Karpas-422 (cell line): ENCODE measurements around the gene ERLIN1. TPM values are rescaled to one million over a fixed set of nuclear protein-coding genes. Genes with fewer than 3 reads are reported as not detected.
"Not testable (repeated sequence)": the region's sequence is repeated elsewhere in the genome, so short reads cannot be mapped to it uniquely, and the experiment has no call there.

Experiments
- DNase-seq: peaks from one replicate; pipeline ENCODE4 v3.0.0-alpha.2; 2015
- H2AFZ ChIP-seq: fragments of 200-600 bp; sonication (generic); 2 replicates; pipeline ENCODE4 v1.6.1; 2014; ENCODE audit warnings: antibody characterized with exemption, low read length, mixed read lengths
- H3K27ac ChIP-seq: fragments of 200-600 bp; sonication (generic); 2 replicates; pipeline ENCODE4 v1.5.1; 2014; ENCODE audit warnings: mild to moderate bottlenecking, low read length, moderate library complexity
- H3K27me3 ChIP-seq: fragments of 200-600 bp; sonication (generic); 2 replicates; pipeline ENCODE4 v1.6.1; 2014; ENCODE audit warnings: low read length, mixed read lengths
- H3K36me3 ChIP-seq: fragments of 200-600 bp; sonication (generic); 2 replicates; pipeline ENCODE4 v1.6.1; 2014; ENCODE audit warnings: low read length, mixed read lengths; ENCODE audit not compliant: insufficient read depth
- H3K4me1 ChIP-seq: fragments of 200-600 bp; sonication (generic); 2 replicates; pipeline ENCODE4 v1.6.1; 2014; ENCODE audit warnings: mild to moderate bottlenecking, low read length, mixed read lengths
- H3K4me2 ChIP-seq: fragments of 200-600 bp; sonication (generic); 2 replicates; pipeline ENCODE4 v1.6.1; 2014; ENCODE audit warnings: low read length, low read depth, mild to moderate bottlenecking; ENCODE audit not compliant: poor library complexity, severe bottlenecking
- H3K4me3 ChIP-seq: fragments of 200-600 bp; sonication (generic); 2 replicates; pipeline ENCODE4 v1.5.1; 2014; ENCODE audit warnings: mild to moderate bottlenecking, antibody characterized with exemption, low read length, mixed read lengths
- H3K79me2 ChIP-seq: fragments of 200-600 bp; sonication (generic); 2 replicates; pipeline ENCODE4 v1.6.1; 2014; ENCODE audit warnings: mild to moderate bottlenecking, low read length, mixed read lengths
- H3K9ac ChIP-seq: fragments of 200-600 bp; sonication (generic); 2 replicates; pipeline ENCODE4 v1.6.0; 2014; ENCODE audit warnings: low read length
- H3K9me2 ChIP-seq: fragments of 200-600 bp; sonication (generic), shearing (Covaris generic); replicated peaks from 2 replicates; pipeline ENCODE4 v1.6.0; 2014; ENCODE audit warnings: mild to moderate bottlenecking, low read length, moderate library complexity; ENCODE audit not compliant: insufficient read depth
- H3K9me3 ChIP-seq: fragments of 300-700, 200-600 bp; sonication (generic); 2 replicates; pipeline ENCODE4 v1.6.1; 2014; ENCODE audit warnings: low read length, mixed read lengths
- H4K20me1 ChIP-seq: fragments of 200-600 bp; sonication (generic); 2 replicates; pipeline ENCODE4 v1.6.1; 2014; ENCODE audit warnings: mild to moderate bottlenecking, antibody characterized with exemption, low read length, low read depth; ENCODE audit not compliant: insufficient read depth
- total RNA-seq: library from RNA; depleted of rRNA; stranded (reverse); fragments of >200 nt; shearing (Covaris generic); gene quantifications from 2 replicates; pipeline ENCODE4 v1.2.3, GENCODE V29; 2014; ENCODE audit warnings: low replicate concordance

The ERLIN1 gene
- total RNA-seq, 1 experiment from 2014 or later = 8.3 TPM

GRCh38 chr10:100138921-100139496, 46.8 kb downstream of the ERLIN1 start:
- H2AFZ ChIP-seq = no peak overlapping the region
- no peaks in the 10 kb centered on the region for H3K9me3 ChIP-seq
- no peaks in the 10 kb centered on the region for H3K4me1 ChIP-seq
- H3K9me2 ChIP-seq = no peaks in the 10 kb centered on the region
- no peaks in the 10 kb centered on the region for H3K79me2 ChIP-seq
- no peak overlapping the region for H3K4me3 ChIP-seq
- H4K20me1 ChIP-seq = no peaks in the 10 kb centered on the region
- H3K9ac ChIP-seq = no peak overlapping the region
- DNase-seq = no peak
- no peak overlapping the region for H3K27ac ChIP-seq
- no peak overlapping the region for H3K4me2 ChIP-seq
- no peaks in the 10 kb centered on the region for H3K27me3 ChIP-seq
- H3K36me3 ChIP-seq = no peaks in the 10 kb centered on the region

GRCh38 chr10:100135486-100135885, 50.3 kb downstream of the ERLIN1 start:
- Histone ChIP-seq H3K36me3 (no peaks in the 10 kb centered on the region), H3K4me1 (no peaks in the 10 kb centered on the region), H3K79me2 (no peaks in the 10 kb centered on the region), H3K4me2 (no peak overlapping the region), H2AFZ (no peak overlapping the region), H3K9me2 (no peaks in the 10 kb centered on the region), H3K9ac (no peak overlapping the region), H4K20me1 (no peaks in the 10 kb centered on the region), H3K9me3 (no peaks in the 10 kb centered on the region), H3K27ac (no peak overlapping the region), H3K4me3 (no peak overlapping the region), H3K27me3 (no peaks in the 10 kb centered on the region)
- no peak for DNase-seq

GRCh38 chr10:100133801-100134200, 52.0 kb downstream of the ERLIN1 start:
- no peak overlapping the region for H3K4me3 ChIP-seq
- H3K36me3 ChIP-seq = no peaks in the 10 kb centered on the region
- no peaks in the 10 kb centered on the region for H3K4me1 ChIP-seq
- H4K20me1 ChIP-seq = no peaks in the 10 kb centered on the region
- H3K9ac ChIP-seq = no peak overlapping the region
- no peak overlapping the region for H3K4me2 ChIP-seq
- H3K9me2 ChIP-seq = no peaks in the 10 kb centered on the region
- no peaks in the 10 kb centered on the region for H3K79me2 ChIP-seq
- no peak overlapping the region for H2AFZ ChIP-seq
- no peaks in the 10 kb centered on the region for H3K9me3 ChIP-seq
- no peak for DNase-seq
- no peak overlapping the region for H3K27ac ChIP-seq
- no peaks in the 10 kb centered on the region for H3K27me3 ChIP-seq

- no peaks in the 10 kb centered on the region for H3K36me3 ChIP-seq
- no peak overlapping the region for H3K27ac ChIP-seq
- H3K9me3 ChIP-seq = no peaks in the 10 kb centered on the region
- DNase-seq = no peak
- no peak overlapping the region for H3K4me3 ChIP-seq
- H3K4me1 ChIP-seq = no peaks in the 10 kb centered on the region
- H3K9me2 ChIP-seq = no peaks in the 10 kb centered on the region
- H3K9ac ChIP-seq = no peak overlapping the region
- H3K79me2 ChIP-seq = no peaks in the 10 kb centered on the region
- no peaks in the 10 kb centered on the region for H3K27me3 ChIP-seq
- H3K4me2 ChIP-seq = no peak overlapping the region
- H4K20me1 ChIP-seq = no peaks in the 10 kb centered on the region
- no peak overlapping the region for H2AFZ ChIP-seq
Observed at GRCh38 chr10:100132427-100132826, 53.4 kb downstream of the ERLIN1 start.

GRCh38 chr10:100131571-100131970, 54.3 kb downstream of the ERLIN1 start:
- Histone ChIP-seq H3K9me3 (no peaks in the 10 kb centered on the region), H3K4me1 (no peaks in the 10 kb centered on the region), H3K79me2 (no peaks in the 10 kb centered on the region), H3K4me2 (no peak overlapping the region), H4K20me1 (no peaks in the 10 kb centered on the region), H3K27ac (no peak overlapping the region), H3K9ac (no peak overlapping the region), H3K9me2 (no peaks in the 10 kb centered on the region), H3K27me3 (no peaks in the 10 kb centered on the region), H3K4me3 (no peak overlapping the region), H3K36me3 (no peaks in the 10 kb centered on the region), H2AFZ (no peak overlapping the region)
- no peak for DNase-seq

- DNase-seq = no peak
- Histone ChIP-seq H3K9ac (no peak overlapping the region), H3K36me3 (no peaks in the 10 kb centered on the region), H3K79me2 (no peaks in the 10 kb centered on the region), H3K9me2 (no peaks in the 10 kb centered on the region), H4K20me1 (no peaks in the 10 kb centered on the region), H3K9me3 (no peaks in the 10 kb centered on the region), H3K27ac (no peak overlapping the region), H3K4me2 (no peak overlapping the region), H3K4me3 (no peak overlapping the region), H3K4me1 (no peaks in the 10 kb centered on the region), H2AFZ (no peak overlapping the region), H3K27me3 (no peaks in the 10 kb centered on the region)
Observed at GRCh38 chr10:100130831-100131230, 55.0 kb downstream of the ERLIN1 start.

GRCh38 chr10:100129424-100129823, 56.4 kb downstream of the ERLIN1 start:
- no peaks in the 10 kb centered on the region for H3K9me3 ChIP-seq
- DNase-seq = no peak
- no peak overlapping the region for H3K4me2 ChIP-seq
- no peak overlapping the region for H3K4me3 ChIP-seq
- no peaks in the 10 kb centered on the region for H3K4me1 ChIP-seq
- no peaks in the 10 kb centered on the region for H3K79me2 ChIP-seq
- no peaks in the 10 kb centered on the region for H3K27me3 ChIP-seq
- H3K27ac ChIP-seq = no peak overlapping the region
- no peaks in the 10 kb centered on the region for H3K9me2 ChIP-seq
- H4K20me1 ChIP-seq = no peaks in the 10 kb centered on the region
- no peaks in the 10 kb centered on the region for H3K36me3 ChIP-seq
- H2AFZ ChIP-seq = no peak overlapping the region
- no peak overlapping the region for H3K9ac ChIP-seq

- Histone ChIP-seq H2AFZ (no peak overlapping the region), H3K36me3 (no peaks in the 10 kb centered on the region), H3K27me3 (no peaks in the 10 kb centered on the region), H4K20me1 (no peaks in the 10 kb centered on the region), H3K9me3 (no peaks in the 10 kb centered on the region), H3K4me1 (no peaks in the 10 kb centered on the region), H3K9me2 (no peaks in the 10 kb centered on the region), H3K4me3 (no peak overlapping the region), H3K9ac (no peak overlapping the region), H3K4me2 (no peak overlapping the region), H3K27ac (no peak overlapping the region), H3K79me2 (no peaks in the 10 kb centered on the region)
- no peak for DNase-seq
Observed at GRCh38 chr10:100128951-100129350, 56.9 kb downstream of the ERLIN1 start.

GRCh38 chr10:100125335-100125734, 60.5 kb downstream of the ERLIN1 start:
- H3K9me3 ChIP-seq, H3K4me1 ChIP-seq, H3K36me3 ChIP-seq, H2AFZ ChIP-seq, H3K4me2 ChIP-seq, H3K27me3 ChIP-seq, H4K20me1 ChIP-seq, H3K9me2 ChIP-seq, H3K4me3 ChIP-seq, H3K9ac ChIP-seq, H3K79me2 ChIP-seq, DNase-seq, H3K27ac ChIP-seq: not testable (repeated sequence)
